Measurements from ENCODE around the gene GRIN1. TPM values are rescaled to one million over a fixed set of nuclear protein-coding genes. Genes with fewer than 3 reads are reported as not detected.
A peak's percentile ranks its signal among the peaks of the same experiment; 100 is the strongest.

Gene GRIN1
- total and polyA plus RNA-seq, 2 of the 13 experiments (the other 11 are each of a cell fraction or from before 2014, with no cell fraction given), result 0.13 TPM; not detected in 1

GRCh38 chr9:137218212-137218753 lies 79.3 kb downstream of the GRIN1 start (continued):
- TF ChIP-seq ZNF740 (CRISPR knock-in tag; IDR thresholded peaks at IDR 0.05) (no peak), KAT2B (IDR thresholded peaks at IDR 0.05; ENCODE audit: borderline replicate concordance, low read depth, low read length) (no peak), MTF1 (CRISPR knock-in tag; IDR thresholded peaks at IDR 0.05) (no peak), DRAP1 (CRISPR knock-in tag; IDR thresholded peaks at IDR 0.05) (no peak), ATM (IDR thresholded peaks at IDR 0.05; ENCODE audit: borderline replicate concordance) (no peak), ZNF44 (CRISPR knock-in tag; IDR thresholded peaks at IDR 0.05) (no peak), NKX3-1 (CRISPR knock-in tag; IDR thresholded peaks at IDR 0.05) (no peak), ZNF512 (CRISPR knock-in tag; IDR thresholded peaks at IDR 0.05) (no peak), SIN3B (IDR thresholded peaks at IDR 0.05; ENCODE audit: low read length) (no peak), AKNA (CRISPR knock-in tag; IDR thresholded peaks at IDR 0.05; ENCODE audit: borderline replicate concordance) (no peak), PRDM4 (CRISPR knock-in tag; IDR thresholded peaks at IDR 0.05; ENCODE audit: borderline replicate concordance) (no peak), ZZZ3 (CRISPR knock-in tag; IDR thresholded peaks at IDR 0.05; ENCODE audit: borderline replicate concordance) (no peak), ZNF205 (CRISPR knock-in tag; IDR thresholded peaks at IDR 0.05) (no peak), POGK (CRISPR knock-in tag; conservative IDR thresholded peaks at IDR 0.05) (no peak), TFDP2 (CRISPR knock-in tag; IDR thresholded peaks at IDR 0.05) (no peak), REXO4 (CRISPR knock-in tag; IDR thresholded peaks at IDR 0.05; ENCODE audit: borderline replicate concordance) (no peak), ZBTB38 (CRISPR knock-in tag; IDR thresholded peaks at IDR 0.05) (peak; percentile 24; the same call in 1 of the 2 replicates)

Data from HepG2 (cell line).